ENCODE measurements around the gene ENO2.

GRCh38 chr12:6966351-6966750, 52.0 kb downstream of the ENO2 start:
- TF ChIP-seq CTCF (IDR thresholded peaks at IDR 0.05) = no peak
- TF ChIP-seq EP300 (IDR thresholded peaks at IDR 0.05) = no peak
